Embryonic facial prominence (tissue), 1 donor: ENCODE measurements around the gene RNF14.

Source experiments
- DNase-seq: peaks from one replicate; pipeline ENCODE4 v3.0.0-alpha.2; 2016; ENCODE audit errors: extremely low spot score

The RNF14 gene

GRCh38 chr5:141978389-141978788, 9.5 kb downstream of the RNF14 start:
- DNase-seq = no peak

DNA sequence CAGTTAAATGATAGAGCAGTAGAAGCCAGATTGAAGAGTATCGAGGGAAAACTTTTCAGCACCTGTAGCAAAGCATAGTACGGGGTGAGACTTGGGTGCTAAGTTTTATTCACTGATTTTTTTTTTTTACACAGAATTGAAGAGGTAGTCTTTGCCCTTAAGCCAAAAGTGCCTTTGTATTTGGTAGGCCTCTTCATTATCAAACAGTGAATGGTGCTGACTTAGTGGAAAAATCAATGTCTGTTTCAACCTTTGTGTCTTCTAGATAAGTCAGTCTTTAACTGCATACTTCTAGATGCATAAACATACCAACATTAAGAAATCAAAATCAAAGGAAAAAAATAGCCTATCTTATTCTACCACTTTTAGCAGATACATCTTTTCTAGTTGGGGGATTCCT, 13.7 kb downstream of the RNF14 start:
- DNase-seq = no peak

GRCh38 chr5:141986072-141986471, 17.2 kb downstream of the RNF14 start:
- DNase-seq = no peak

- no peak for DNase-seq
Observed at GRCh38 chr5:141989720-141990119, 20.8 kb downstream of the RNF14 start.

DNA sequence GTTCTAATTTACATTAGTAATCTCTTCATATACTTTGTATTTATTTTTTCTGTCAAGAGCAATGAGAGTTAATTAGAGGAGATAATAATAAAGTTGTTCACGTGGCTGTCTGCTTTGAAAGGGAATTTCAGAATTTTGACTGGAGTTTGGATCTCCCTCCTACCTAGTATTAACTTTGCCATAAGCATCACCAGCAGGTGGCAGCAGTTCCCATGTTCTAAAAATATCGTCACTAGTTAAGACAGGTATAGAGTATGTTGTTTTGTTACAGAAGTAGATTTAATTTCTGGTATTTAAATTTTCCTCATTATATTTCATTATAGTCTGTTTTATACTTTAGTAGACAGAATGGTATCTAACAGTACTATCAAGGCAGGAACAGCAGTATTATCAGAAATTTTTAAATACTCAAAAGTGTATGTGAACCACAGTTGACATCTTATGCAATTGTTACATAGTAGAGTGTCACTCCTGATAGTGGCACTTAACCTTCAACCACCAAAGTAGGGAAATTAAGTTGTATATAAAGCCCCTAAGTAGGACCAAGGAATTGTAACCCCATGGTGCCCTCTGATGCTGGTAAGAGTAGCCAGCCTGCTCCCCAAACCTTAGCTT, 23.6 kb downstream of the RNF14 start:
- DNase-seq = no peak

GRCh38 chr5:141994511-141995136, 25.7 kb downstream of the RNF14 start:
- DNase-seq = no peak

DNA sequence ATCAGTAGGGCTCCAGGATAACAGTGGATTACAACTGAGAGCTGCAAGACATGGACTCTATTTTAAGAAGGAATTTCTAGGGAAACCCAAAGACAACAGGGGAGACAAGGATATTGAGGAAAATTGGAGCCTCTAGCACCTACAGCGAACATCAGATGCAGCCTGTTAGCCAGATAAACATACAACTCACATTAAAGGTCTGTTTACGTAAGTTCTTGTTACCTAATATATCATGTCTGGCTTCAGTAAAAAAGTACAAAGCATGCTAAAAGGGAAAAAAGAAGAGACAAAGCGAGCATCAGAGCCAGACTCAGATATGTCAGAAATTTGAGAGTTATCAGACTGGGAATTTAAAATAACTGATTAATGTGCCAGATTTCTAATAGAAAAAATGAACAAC, 26.8 kb downstream of the RNF14 start:
- no peak for DNase-seq

DNA sequence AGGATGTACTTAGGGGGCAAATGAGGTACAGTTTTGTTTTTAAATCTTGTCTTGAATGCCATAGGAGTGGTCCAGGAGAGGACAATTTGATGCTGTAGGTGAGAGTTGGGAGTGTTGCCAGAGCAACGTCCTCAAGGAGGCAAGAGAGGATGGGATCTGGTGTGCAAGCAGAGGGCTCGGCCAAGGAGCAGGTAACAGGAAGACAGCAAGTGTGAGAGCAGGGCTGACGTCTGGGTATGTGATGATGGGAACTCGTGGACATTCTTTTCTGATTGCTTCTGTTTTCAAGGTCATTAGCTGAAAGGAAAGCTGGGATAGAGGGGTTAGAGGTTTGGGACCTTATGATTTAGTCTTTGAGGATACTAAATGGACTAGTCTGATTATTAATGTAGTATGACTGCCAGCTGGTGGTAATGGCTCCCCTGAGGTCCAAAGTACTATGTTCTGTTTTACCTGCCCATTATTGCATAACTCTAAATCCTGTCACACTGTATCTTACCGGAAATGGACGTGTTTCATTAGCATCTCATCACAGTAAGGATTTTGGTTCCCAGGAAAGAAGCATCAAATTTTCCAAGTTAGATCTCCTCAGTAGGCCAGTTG, 28.6 kb downstream of the RNF14 start:
- no peak for DNase-seq

GRCh38 chr5:142000173-142000572, 31.3 kb downstream of the RNF14 start:
- no peak for DNase-seq

GRCh38 chr5:142000704-142001484, 32.0 kb downstream of the RNF14 start:
- no peak for DNase-seq

DNA sequence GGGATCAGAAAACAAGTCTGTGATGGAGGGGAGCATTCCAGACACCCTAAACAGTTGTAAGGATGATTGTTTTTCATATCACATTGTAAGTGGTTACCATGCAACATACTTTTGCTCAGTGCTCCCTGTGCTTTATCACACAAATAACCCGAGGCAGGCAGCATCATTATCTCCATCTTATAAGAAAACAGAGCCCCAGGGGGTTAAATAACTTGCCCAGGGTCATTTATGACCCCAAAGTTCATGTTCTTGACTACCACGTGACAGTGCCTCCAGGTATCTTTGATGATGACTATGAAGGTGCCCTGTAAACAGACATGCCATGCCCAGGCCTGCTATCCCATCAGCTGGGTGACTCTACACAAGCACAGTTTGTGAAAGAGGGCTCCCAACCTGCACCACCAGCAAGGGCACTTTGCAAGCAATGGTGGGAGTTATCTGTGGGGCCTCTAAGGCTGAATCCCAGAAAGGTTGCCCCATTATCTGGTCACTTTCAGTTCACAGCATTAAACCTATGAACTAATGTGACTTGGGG, 34.4 kb downstream of the RNF14 start:
- DNase-seq = no peak

- DNase-seq = no peak
Observed at GRCh38 chr5:142006363-142007236, 37.7 kb downstream of the RNF14 start.

- no peak for DNase-seq
Observed at GRCh38 chr5:142007237-142007544, 38.3 kb downstream of the RNF14 start.

- no peak for DNase-seq
Observed at GRCh38 chr5:142008813-142009212, 39.9 kb downstream of the RNF14 start.

DNA sequence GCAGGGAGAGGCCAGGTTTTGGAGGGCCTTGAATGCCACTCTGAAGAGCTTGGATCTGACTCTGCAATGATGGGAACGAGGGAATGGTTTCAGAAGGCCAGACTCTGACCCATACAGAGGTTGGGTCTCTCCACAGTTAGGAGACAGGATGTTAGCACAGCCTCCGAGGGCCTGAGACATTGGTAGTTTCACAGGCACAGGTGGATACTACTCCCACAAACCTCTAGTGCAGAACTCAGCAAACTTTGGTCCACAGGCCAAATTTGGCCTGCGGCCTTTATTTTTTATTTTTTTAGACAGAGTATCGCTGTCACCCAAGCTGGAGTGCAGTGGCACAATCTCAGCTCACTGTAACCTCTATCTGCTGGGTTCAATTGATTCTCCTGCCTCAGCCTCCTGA, 41.0 kb downstream of the RNF14 start:
- DNase-seq = no peak

DNA sequence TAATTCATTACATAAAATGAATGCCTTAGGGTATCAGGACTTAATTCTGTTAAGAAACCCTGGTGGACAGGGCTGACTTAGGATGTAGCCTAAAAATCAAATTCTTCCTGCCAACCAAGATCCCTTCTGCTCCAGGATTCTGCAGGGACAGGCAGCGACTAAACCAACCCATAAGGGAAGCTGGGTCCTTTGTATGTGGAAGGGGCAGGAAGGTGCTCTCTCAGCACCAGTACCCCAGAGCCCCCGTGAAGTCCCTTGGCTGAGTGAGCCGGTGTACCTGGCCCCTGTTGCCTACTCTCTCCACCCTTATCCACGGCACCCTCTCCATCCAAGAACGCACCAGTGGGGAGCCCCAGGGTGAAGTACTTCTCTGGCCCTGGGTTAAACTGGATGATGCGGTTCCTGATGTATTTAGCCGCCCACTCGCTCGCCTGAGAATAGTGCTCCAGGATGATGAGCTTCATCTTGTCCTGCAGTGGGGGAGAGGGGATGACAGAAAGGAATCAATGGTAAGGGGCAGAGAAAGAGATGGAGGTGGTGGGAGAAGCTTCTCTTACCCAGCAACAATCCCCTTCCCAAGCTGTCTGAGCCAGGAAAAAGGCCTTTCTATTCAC, 42.8 kb downstream of the RNF14 start:
- no peak for DNase-seq

GRCh38 chr5:142012186-142012785, 43.4 kb downstream of the RNF14 start:
- DNase-seq = no peak

DNA sequence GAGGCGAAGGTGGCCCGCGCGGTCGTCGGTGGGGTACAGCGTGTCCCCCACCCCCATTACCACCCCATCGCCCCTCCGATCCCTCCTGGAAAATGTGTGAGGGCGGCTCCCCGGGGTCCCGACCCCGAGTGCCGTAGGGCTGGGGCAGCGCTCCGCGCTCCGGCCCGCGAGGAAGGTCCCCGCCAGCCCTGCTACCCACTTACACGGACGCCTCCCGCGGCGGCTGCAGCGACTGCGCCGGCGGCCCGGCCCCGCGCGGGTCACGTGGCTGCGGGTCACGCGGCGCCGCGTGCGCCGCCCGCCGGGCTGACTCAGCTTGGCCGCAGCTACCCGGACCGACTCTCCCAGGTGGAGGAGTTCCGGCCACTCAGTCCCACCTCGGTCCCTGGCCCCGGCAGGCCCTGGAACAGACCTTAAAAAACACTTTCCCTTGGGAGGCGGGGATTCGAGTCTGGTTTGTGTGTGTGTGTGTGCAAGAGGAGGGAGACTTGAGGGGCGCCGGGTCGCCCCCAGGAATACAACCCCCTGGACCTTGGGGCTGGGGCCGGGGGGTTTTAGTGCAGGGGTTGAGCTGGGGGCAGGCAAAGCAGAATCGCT, 44.0 kb downstream of the RNF14 start, which contains the start of gene GNPDA1:
TSS of gene GNPDA1 (minus strand) at position 236 of the 597 bp plus-strand sequence. CDS start 992 bp downstream, outside the sequence.
- DNase-seq = no peak

- no peak for DNase-seq
Observed at GRCh38 chr5:142013734-142014521, 45.0 kb downstream of the RNF14 start.
